Activated naive CD4-positive, alpha-beta T cell treated with anti-CD3 and anti-CD28 coated beads, Interleukin-2, amount 50 U/mL, for 72 hours (primary cell): ENCODE measurements around the gene HPS1. TPM values are rescaled to one million over a fixed set of nuclear protein-coding genes. Genes with fewer than 3 reads are reported as not detected.
A peak's percentile ranks its signal among the peaks of the same experiment; 100 is the strongest.

Experiments
- ATAC-seq, 2 donors: fragments of 150-1000 bp; cut with Tn5 transposase; 2 replicates each; pipeline ENCODE4 v1.10.0; 2021; ENCODE audit warnings: mild to moderate bottlenecking in 2 of 2, moderate library complexity in 2 of 2
- DNase-seq, 2 donors: peaks; one replicate each; pipeline ENCODE4 v3.0.0; 2021 to 2022; ENCODE audit warnings: low spot score in 2 of 2
- H3K27ac Mint-ChIP-seq, 2 donors: one replicate each; pipeline ENCODE4 v1.8.0; 2022; ENCODE audit warnings: mild to moderate bottlenecking in 2 of 2, mixed read lengths in 2 of 2
- H3K36me3 Mint-ChIP-seq, 2 donors: one replicate each; pipeline ENCODE4 v1.8.0; 2022; ENCODE audit warnings: mixed read lengths in 2 of 2
- H3K9me3 Mint-ChIP-seq, 2 donors: one replicate each; pipeline ENCODE4 v1.8.0; 2022; ENCODE audit warnings: mixed read lengths in 2 of 2
- total RNA-seq, 2 donors: library from RNA; stranded (reverse); gene quantifications; one replicate each; pipeline ENCODE4 v1.2.3, GENCODE V29; 2022

Gene HPS1
- 10 to 100 TPM; 22.8 to 57.4 TPM for total RNA-seq

- peaks cover 0 to 3% of the 10 kb centered on the region in 2 donors for H3K9me3 Mint-ChIP-seq
- peaks cover 20 to 27% of the 10 kb centered on the region in 2 donors for H3K36me3 Mint-ChIP-seq
- ATAC-seq (peak; percentile 89 to 94), DNase-seq (peak; percentile 87)
- H3K27ac Mint-ChIP-seq, result peak within 1 kb of the TSS; percentile 92 to 97
Observed at GRCh38 chr10:98446661-98447221, at the start of gene HPS1. Gene HPS1, minus strand, starts transcription at chr10:98446935. Its CDS starts 3,695 bp downstream, at chr10:98443240.

- no peak overlapping the region for H3K27ac Mint-ChIP-seq
- ATAC-seq (no peak), DNase-seq (no peak)
- peaks cover 10 to 11% of the 10 kb centered on the region in 2 donors for H3K9me3 Mint-ChIP-seq
- H3K36me3 Mint-ChIP-seq, result peaks cover 10 to 11% of the 10 kb centered on the region in 2 donors
Observed at GRCh38 chr10:98492763-98493162, 46.0 kb upstream of the HPS1 start.

GRCh38 chr10:98489561-98490481, 43.1 kb upstream of the HPS1 start:
- no peaks in the 10 kb centered on the region for H3K36me3 Mint-ChIP-seq
- DNase-seq (no peak), ATAC-seq (no peak)
- H3K9me3 Mint-ChIP-seq, result no peaks in the 10 kb centered on the region
- H3K27ac Mint-ChIP-seq, result no peak overlapping the region

GRCh38 chr10:98488669-98489430, 42.1 kb upstream of the HPS1 start:
- ATAC-seq (no peak), DNase-seq (no peak)
- Mint-ChIP-seq H3K9me3 (no peaks in the 10 kb centered on the region), H3K27ac (no peak overlapping the region), H3K36me3 (no peaks in the 10 kb centered on the region)

GRCh38 chr10:98487649-98488048, 40.9 kb upstream of the HPS1 start:
- H3K27ac Mint-ChIP-seq, result no peak overlapping the region
- DNase-seq (no peak), ATAC-seq (no peak)
- H3K36me3 Mint-ChIP-seq, result no peaks in the 10 kb centered on the region
- H3K9me3 Mint-ChIP-seq, result no peaks in the 10 kb centered on the region

GRCh38 chr10:98486421-98486820, 39.7 kb upstream of the HPS1 start:
- Mint-ChIP-seq H3K27ac (no peak overlapping the region), H3K9me3 (no peaks in the 10 kb centered on the region), H3K36me3 (no peaks in the 10 kb centered on the region)
- no peak for ATAC-seq
- no peak for DNase-seq

GRCh38 chr10:98485959-98486358, 39.2 kb upstream of the HPS1 start:
- no peaks in the 10 kb centered on the region for H3K36me3 Mint-ChIP-seq
- ATAC-seq (no peak), DNase-seq (no peak)
- no peak overlapping the region for H3K27ac Mint-ChIP-seq
- H3K9me3 Mint-ChIP-seq, result no peaks in the 10 kb centered on the region

GRCh38 chr10:98483658-98484057, 36.9 kb upstream of the HPS1 start:
- H3K9me3 Mint-ChIP-seq, result no peaks in the 10 kb centered on the region

GRCh38 chr10:98482096-98482495, 35.4 kb upstream of the HPS1 start:
- no peak overlapping the region for H3K27ac Mint-ChIP-seq
- H3K9me3 Mint-ChIP-seq, result no peaks in the 10 kb centered on the region
- ATAC-seq, result no peak
- no peak for DNase-seq
- no peaks in the 10 kb centered on the region for H3K36me3 Mint-ChIP-seq

More at GRCh38 chr10:98483658-98484057, 36.9 kb upstream of the HPS1 start:
- Mint-ChIP-seq H3K27ac (no peak overlapping the region), H3K36me3 (no peaks in the 10 kb centered on the region)
- ATAC-seq (no peak), DNase-seq (no peak)

GRCh38 chr10:98481404-98481945, 34.7 kb upstream of the HPS1 start:
- Mint-ChIP-seq H3K36me3 (no peaks in the 10 kb centered on the region), H3K9me3 (no peaks in the 10 kb centered on the region), H3K27ac (no peak overlapping the region)
- DNase-seq (no peak), ATAC-seq (no peak)

GRCh38 chr10:98478430-98479222, 31.9 kb upstream of the HPS1 start:
- ATAC-seq (no peak), DNase-seq (no peak)
- H3K36me3 Mint-ChIP-seq, result no peaks in the 10 kb centered on the region
- H3K27ac Mint-ChIP-seq, result no peak overlapping the region
- H3K9me3 Mint-ChIP-seq, result no peaks in the 10 kb centered on the region

- DNase-seq (no peak), ATAC-seq (no peak)
- Mint-ChIP-seq H3K9me3 (no peaks in the 10 kb centered on the region), H3K36me3 (no peaks in the 10 kb centered on the region), H3K27ac (no peak overlapping the region)
Observed at GRCh38 chr10:98477861-98478260, 31.1 kb upstream of the HPS1 start.

- H3K36me3 Mint-ChIP-seq, result no peaks in the 10 kb centered on the region
- no peak for ATAC-seq
- H3K9me3 Mint-ChIP-seq, result no peaks in the 10 kb centered on the region
- no peak overlapping the region for H3K27ac Mint-ChIP-seq
- no peak for DNase-seq
Observed at GRCh38 chr10:98474628-98475027, 27.9 kb upstream of the HPS1 start.

GRCh38 chr10:98472196-98472595, 25.5 kb upstream of the HPS1 start:
- no peaks in the 10 kb centered on the region for H3K9me3 Mint-ChIP-seq
- ATAC-seq, result no peak
- DNase-seq, result no peak
- no peak overlapping the region for H3K27ac Mint-ChIP-seq
- no peaks in the 10 kb centered on the region for H3K36me3 Mint-ChIP-seq

- Mint-ChIP-seq H3K27ac (no peak overlapping the region), H3K36me3 (no peaks in the 10 kb centered on the region), H3K9me3 (no peaks in the 10 kb centered on the region)
- ATAC-seq (no peak), DNase-seq (no peak)
Observed at GRCh38 chr10:98470850-98471249, 24.1 kb upstream of the HPS1 start.
